Fibroblast of skin of right biceps (primary cell): Measurements from ENCODE around the gene ABCA1.
A peak's percentile ranks its signal among the peaks of the same experiment; 100 is the strongest.
"Not testable (repeated sequence)": the region's sequence is repeated elsewhere in the genome, so short reads cannot be mapped to it uniquely, and the experiment has no call there.

Experiments used
- DNase-seq: peaks from one replicate; pipeline ENCODE4 v3.0.0-alpha.2; 2013

Gene ABCA1

GRCh38 chr9:104784098-104784497, 143.9 kb downstream of the ABCA1 start:
- DNase-seq = no peak

- DNase-seq = no peak
These were observed 144.4 kb downstream of the ABCA1 start for GRCh38 chr9:104783588-104783987.

- peak; percentile 62 for DNase-seq
These were observed 147.1 kb downstream of the ABCA1 start for GRCh38 chr9:104780796-104781395.

GRCh38 chr9:104779946-104780535, 147.9 kb downstream of the ABCA1 start:
- no peak for DNase-seq

GRCh38 chr9:104779334-104779733, 148.6 kb downstream of the ABCA1 start:
- no peak for DNase-seq

- DNase-seq = no peak
These were observed 149.2 kb downstream of the ABCA1 start for GRCh38 chr9:104778802-104779201.

GRCh38 chr9:104776797-104777196, 151.2 kb downstream of the ABCA1 start:
- DNase-seq = peak; percentile 55

GRCh38 chr9:104775976-104776375, 152.0 kb downstream of the ABCA1 start:
- DNase-seq = no peak

GRCh38 chr9:104775574-104775936, 152.4 kb downstream of the ABCA1 start:
- no peak for DNase-seq

GRCh38 chr9:104774831-104775573, 153.0 kb downstream of the ABCA1 start:
- no peak for DNase-seq

GRCh38 chr9:104774132-104774531, 153.8 kb downstream of the ABCA1 start:
- DNase-seq = no peak

GRCh38 chr9:104772714-104773510, 155.0 kb downstream of the ABCA1 start:
- DNase-seq = peak; percentile 47

- DNase-seq = no peak
These were observed 158.3 kb downstream of the ABCA1 start for GRCh38 chr9:104769655-104770054.

- not testable (repeated sequence) for DNase-seq
These were observed 158.9 kb downstream of the ABCA1 start for GRCh38 chr9:104769029-104769428.

GRCh38 chr9:104767507-104767906, 160.4 kb downstream of the ABCA1 start:
- no peak for DNase-seq

GRCh38 chr9:104766025-104766424, 161.9 kb downstream of the ABCA1 start:
- no peak for DNase-seq

GRCh38 chr9:104765138-104765537, 162.8 kb downstream of the ABCA1 start:
- no peak for DNase-seq

GRCh38 chr9:104758974-104759373, 169.0 kb downstream of the ABCA1 start:
- DNase-seq = no peak

- DNase-seq = no peak
These were observed 177.7 kb downstream of the ABCA1 start for GRCh38 chr9:104750185-104750767.

- peak; percentile 33 for DNase-seq
These were observed 179.5 kb downstream of the ABCA1 start for GRCh38 chr9:104748359-104749031.

GRCh38 chr9:104747565-104748358, 180.2 kb downstream of the ABCA1 start, which contains the start of gene NIPSNAP3A:
Gene NIPSNAP3A (plus strand): TSS chr9:104747683. CDS start chr9:104747793, 110 bp downstream.
- DNase-seq = peak; percentile 78

- DNase-seq = no peak
These were observed 180.8 kb downstream of the ABCA1 start for GRCh38 chr9:104747245-104747564.
